Chondrocyte (in vitro differentiated cells): Measurements from ENCODE around the gene TIMM13. TPM values are rescaled to one million over a fixed set of nuclear protein-coding genes. Genes with fewer than 3 reads are reported as not detected.
A peak's percentile ranks its signal among the peaks of the same experiment; 100 is the strongest.

Source experiments
- DNase-seq: peaks from one replicate; pipeline ENCODE4 v3.0.0; 2021; ENCODE audit warnings: mixed read lengths, low spot score
- H3K27ac Mint-ChIP-seq: one replicate; pipeline ENCODE4 v1.8.0; 2021; ENCODE audit warnings: mild to moderate bottlenecking, moderate library complexity, mixed read lengths; ENCODE audit not compliant: unreplicated experiment
- H3K27me3 Mint-ChIP-seq: 2 replicates; pipeline ENCODE4 v1.8.0; 2021; ENCODE audit warnings: low read depth, mixed read lengths
- H3K36me3 Mint-ChIP-seq: 2 replicates; pipeline ENCODE4 v1.8.0; 2021; ENCODE audit warnings: low read depth, mixed read lengths
- H3K4me1 Mint-ChIP-seq: 2 replicates; pipeline ENCODE4 v1.8.0; 2021; ENCODE audit warnings: low read depth, mild to moderate bottlenecking, mixed read lengths
- H3K4me3 Mint-ChIP-seq: one replicate; pipeline ENCODE4 v1.8.0; 2021; ENCODE audit warnings: mild to moderate bottlenecking, moderate library complexity, mixed read lengths; ENCODE audit not compliant: unreplicated experiment
- H3K9me3 Mint-ChIP-seq: 2 replicates; pipeline ENCODE4 v1.8.0; 2021; ENCODE audit warnings: low read depth, mixed read lengths
- CTCF ChIP-seq: fragments of 200-600 bp; sonication (generic); IDR thresholded peaks from 2 replicates; pipeline ENCODE4 v1.5.0; 2021; ENCODE audit warnings: antibody characterized with exemption, mild to moderate bottlenecking, moderate library complexity
- long read RNA-seq: library from polyadenylated mRNA; stranded (forward); transcript quantifications from one replicate; pipeline ENCODE4 v2.0.0, GENCODE V29; 2021
- total RNA-seq: library from RNA; stranded (reverse); gene quantifications from 3 replicates; pipeline ENCODE4 v1.2.1, GENCODE V29; 2021

TIMM13 gene
- total RNA-seq: 74.6 to 100 TPM (median 76.1 TPM) in 3 replicates
- long read RNA-seq, transcript TIMM13-201 (3 exons, 1,973 nt): major isoform, 120 of 126 reads
- long read RNA-seq, partial matches to known transcripts: 1 of 126 reads
- long read RNA-seq, other reads (novel, unspliced or antisense): 4 of 126 reads

- H3K4me1 Mint-ChIP-seq: peaks cover 17% of the 10 kb centered on the region
- TF ChIP-seq CTCF: no peak
- H3K9me3 Mint-ChIP-seq: no peaks in the 10 kb centered on the region
- H3K27me3 Mint-ChIP-seq: no peaks in the 10 kb centered on the region
- DNase-seq: no peak
- H3K36me3 Mint-ChIP-seq: peaks cover 2% of the 10 kb centered on the region
- H3K4me3 Mint-ChIP-seq: peak within 1 kb of the TSS; percentile 92
- H3K27ac Mint-ChIP-seq: peak within 1 kb of the TSS; percentile 98
Observed at GRCh38 chr19:2427429-2428320, at the start of gene TIMM13. Gene TIMM13, minus strand, starts transcription at chr19:2427586. Its CDS starts 53 bp downstream, at chr19:2427533.

GRCh38 chr19:2476451-2477140, 49.2 kb upstream of the TIMM13 start:
- H3K27ac Mint-ChIP-seq: peak overlapping the region; percentile 99
- H3K4me1 Mint-ChIP-seq: peaks cover 20% of the 10 kb centered on the region
- TF ChIP-seq CTCF: no peak
- peaks cover 25% of the 10 kb centered on the region for H3K36me3 Mint-ChIP-seq
- peak; percentile 94 for DNase-seq
- H3K4me3 Mint-ChIP-seq: peak overlapping the region; percentile 95
- no peaks in the 10 kb centered on the region for H3K9me3 Mint-ChIP-seq
- no peaks in the 10 kb centered on the region for H3K27me3 Mint-ChIP-seq

GRCh38 chr19:2475702-2476450, 48.5 kb upstream of the TIMM13 start, which contains the start of gene GADD45B:
Gene GADD45B, plus strand, starts transcription at chr19:2476127. Its CDS starts 232 bp downstream, at chr19:2476359.
- Mint-ChIP-seq H3K27me3 (no peaks in the 10 kb centered on the region), H3K36me3 (peaks cover 25% of the 10 kb centered on the region), H3K4me1 (peaks cover 22% of the 10 kb centered on the region), H3K4me3 (peak within 1 kb of the TSS; percentile 95), H3K27ac (peak within 1 kb of the TSS; percentile 99), H3K9me3 (no peaks in the 10 kb centered on the region)
- peak; percentile 99 for DNase-seq
- TF ChIP-seq CTCF: peak; percentile 8

GRCh38 chr19:2475018-2475701, 47.8 kb upstream of the TIMM13 start:
- Mint-ChIP-seq H3K27ac (peak overlapping the region; percentile 99), H3K27me3 (no peaks in the 10 kb centered on the region), H3K9me3 (no peaks in the 10 kb centered on the region), H3K4me3 (peak overlapping the region; percentile 95), H3K4me1 (peaks cover 22% of the 10 kb centered on the region), H3K36me3 (peaks cover 25% of the 10 kb centered on the region)
- TF ChIP-seq CTCF: no peak
- DNase-seq: peak; percentile 85
